GM21528 (cell line): ENCODE data around the gene RHBDD3.
"Not testable (repeated sequence)": the region's sequence is repeated elsewhere in the genome, so short reads cannot be mapped to it uniquely, and the experiment has no call there.

ENCODE experiments used
- ATAC-seq: cut with Tn5 transposase; IDR thresholded peaks from one replicate; pipeline ENCODE4 v1.9.1; 2021; ENCODE audit warnings: mild to moderate bottlenecking, moderate library complexity; ENCODE audit not compliant: unreplicated experiment, low FRiP score

The RHBDD3 gene

DNA sequence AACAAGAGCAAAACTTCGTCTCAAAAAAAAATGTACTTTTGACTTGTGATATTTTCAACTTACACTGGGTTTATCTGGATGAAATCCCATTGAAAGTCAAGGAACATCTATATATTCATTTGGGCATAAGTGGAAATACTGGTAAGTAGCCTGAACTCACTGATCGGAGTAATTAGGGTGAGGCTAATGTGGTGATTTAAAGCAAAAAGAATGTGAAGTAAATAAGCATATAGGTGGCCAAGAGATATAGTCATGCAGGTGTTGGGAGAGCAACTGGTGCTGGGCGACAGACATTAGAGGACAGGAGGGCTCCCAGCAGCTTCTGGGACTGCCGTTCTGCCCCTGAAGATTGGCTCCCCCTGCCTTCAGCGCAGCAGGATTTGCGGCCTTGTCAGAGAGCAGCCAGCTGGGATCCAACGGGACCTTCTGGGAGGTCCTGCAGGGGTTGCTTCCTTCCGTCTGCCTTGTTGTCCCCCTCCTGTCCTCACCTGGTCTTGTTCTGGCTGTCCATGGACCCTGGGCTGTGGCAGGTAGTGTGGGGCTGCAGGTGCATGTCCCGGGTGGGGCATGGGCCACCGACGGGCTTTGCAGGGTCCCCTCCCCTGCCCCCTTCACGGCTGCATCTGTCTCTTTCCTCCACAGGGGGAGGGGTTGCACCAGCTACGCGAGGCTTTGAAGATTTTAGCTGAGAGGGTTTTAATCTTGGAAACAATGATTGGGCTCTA lies 14.1 kb downstream of the RHBDD3 start:
- ATAC-seq, result no peak

DNA sequence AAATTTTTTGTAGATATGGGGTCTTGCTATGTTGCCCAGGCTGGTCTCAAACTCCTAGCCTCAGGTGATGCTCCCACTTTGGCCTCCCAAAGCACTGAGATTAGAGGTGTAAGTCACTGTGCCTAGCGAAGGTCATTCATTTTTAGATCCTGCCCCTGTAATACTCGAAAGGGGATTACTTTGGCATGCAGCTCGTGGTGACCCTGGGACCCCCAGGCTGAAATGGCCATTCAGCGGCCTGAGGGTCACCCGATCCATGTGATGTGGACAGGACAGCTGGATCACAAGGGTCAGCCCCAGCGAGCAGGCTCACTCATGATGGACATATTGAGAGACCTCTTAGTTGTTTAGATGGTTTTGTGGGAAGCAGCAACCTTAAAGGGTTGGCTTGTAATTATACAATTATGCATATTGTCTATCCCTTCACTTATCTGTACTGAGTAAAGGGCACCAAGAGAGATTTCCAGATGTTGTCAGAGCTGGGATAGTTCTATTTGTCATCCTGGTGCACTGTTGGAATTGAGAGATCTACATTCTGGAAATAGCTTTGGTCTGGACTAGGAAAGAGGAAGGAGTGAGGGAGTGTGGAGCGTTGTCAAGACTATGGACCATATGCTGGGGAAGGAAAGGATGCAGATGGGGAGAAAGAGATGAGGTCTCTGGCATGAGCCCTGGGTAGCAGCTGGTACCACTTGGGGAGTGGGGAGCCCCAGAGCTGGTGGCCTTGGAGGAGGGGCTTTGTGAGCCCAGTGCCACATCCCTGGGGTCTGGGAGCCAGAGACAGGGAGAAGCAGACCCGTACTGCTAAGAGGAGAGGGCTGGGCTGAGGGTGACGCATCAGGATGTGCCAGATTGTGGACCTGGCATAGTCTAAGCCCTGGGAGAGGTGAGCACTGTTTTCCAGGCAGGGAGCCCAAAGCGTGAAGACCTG lies 15.5 kb downstream of the RHBDD3 start:
- no peak for ATAC-seq

DNA sequence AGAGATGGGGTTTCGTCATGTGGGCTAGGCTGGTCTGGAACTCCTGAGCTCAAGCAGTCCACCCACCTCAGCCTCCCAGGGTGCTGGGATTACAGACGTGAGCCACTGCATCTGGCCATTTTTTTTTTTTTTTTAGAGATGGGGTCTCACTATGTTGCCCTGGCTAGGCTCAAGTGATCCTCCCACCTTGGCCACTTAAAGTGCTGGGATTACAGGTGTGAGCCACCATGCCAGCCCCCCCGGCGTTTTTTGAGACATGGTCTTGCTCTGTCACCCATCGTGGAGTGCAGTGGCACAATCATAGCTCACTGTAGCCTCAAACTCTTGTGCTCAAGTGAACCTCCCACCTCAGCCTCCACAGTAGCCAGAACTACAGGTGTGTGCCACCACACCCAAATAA lies 16.5 kb downstream of the RHBDD3 start:
- no peak for ATAC-seq

DNA sequence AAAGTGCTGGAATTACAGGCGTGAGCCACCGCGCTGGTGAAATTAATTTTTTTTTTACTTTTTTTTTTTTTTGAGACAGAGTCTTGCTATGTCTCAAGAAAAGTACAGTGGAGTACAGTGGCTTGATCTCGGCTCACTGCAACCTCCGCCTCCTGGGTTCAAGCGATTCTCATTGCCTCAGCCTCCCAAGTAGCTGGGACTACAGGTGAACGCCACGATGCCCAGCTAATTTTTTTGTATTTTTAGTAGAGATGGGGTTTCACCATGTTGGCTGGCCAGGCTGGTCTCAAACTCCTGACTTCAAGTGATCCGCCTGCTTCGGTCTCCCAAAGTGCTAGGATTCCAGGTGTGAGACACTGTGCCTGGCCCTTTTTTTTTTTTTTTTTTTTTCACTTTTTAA lies 19.9 kb downstream of the RHBDD3 start:
- ATAC-seq, result not testable (repeated sequence)

DNA sequence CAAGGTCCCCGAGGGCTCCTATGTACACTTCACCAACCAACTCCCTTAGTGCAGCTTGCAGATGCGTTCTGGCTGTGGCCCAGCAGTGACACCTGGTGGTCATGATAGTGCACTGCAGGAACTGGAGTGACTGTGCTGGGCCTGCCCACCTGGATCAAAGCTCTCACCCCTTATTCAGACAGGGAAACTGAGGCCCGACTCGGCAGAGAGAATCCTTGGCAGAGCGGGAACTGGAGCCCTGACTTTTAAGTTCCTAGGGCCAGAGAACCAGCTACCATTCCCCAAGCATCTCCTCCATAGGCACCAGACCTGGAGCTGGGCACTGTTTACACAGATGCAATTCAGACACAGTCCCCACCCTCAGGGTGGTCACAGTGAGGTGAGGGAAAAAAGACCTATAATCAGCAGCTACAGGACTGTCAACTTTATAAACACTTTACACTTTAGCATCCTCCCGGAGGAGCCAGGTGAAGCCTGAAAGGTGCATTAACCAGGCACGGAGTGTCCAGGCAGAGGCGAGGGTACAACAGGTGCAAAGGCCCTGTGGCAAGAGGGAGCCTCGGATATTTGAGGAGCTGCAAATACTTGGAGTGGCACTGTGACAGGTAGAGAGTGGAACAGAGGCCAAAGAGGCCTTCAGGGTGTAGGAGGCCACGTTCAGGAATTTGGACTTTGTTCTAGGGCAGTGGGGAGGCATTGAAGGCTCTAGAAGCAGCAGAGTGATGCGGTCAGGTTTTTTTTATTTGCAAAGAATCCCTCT lies 22.0 kb downstream of the RHBDD3 start:
- no peak for ATAC-seq

DNA sequence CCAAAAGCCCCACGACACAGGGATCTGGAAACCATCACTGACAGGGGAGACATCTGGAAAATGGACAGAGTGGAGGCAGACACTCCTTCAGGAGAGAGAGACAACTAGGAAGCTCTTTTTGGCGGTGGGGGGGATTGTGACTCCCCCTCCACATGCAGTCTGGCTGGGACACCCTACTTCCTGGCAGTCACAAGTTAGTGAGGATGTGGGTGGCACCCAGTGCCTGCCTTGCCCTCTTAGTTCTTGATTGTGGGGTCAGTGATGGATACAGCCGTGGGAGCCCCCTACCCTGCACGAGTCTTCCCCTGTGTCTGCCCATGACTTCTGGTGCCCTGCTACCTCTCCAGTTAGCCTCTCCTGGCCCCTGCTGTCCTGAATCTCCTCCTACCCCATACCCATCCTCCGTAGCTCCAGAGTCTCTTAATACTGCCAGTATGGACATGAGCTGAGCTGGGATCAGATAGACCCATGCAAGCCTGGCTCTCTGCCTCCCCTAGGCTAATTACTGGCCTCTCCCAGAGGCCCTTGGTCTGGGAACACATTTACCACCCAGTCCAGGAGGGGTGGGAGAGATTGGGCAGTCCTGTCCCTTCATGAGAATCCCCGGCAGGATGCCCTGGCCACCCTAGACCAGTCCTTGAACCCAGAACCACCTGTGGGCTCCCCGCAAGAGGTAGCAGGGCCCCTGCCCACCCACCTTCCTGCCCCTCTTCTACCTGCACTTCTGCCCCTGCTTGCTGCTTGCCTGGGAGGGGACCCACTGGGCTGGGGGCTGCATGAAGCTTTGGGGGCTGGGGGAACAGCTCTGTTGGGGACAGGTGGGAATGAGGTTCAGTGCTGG lies 22.8 kb downstream of the RHBDD3 start:
- no peak for ATAC-seq

DNA sequence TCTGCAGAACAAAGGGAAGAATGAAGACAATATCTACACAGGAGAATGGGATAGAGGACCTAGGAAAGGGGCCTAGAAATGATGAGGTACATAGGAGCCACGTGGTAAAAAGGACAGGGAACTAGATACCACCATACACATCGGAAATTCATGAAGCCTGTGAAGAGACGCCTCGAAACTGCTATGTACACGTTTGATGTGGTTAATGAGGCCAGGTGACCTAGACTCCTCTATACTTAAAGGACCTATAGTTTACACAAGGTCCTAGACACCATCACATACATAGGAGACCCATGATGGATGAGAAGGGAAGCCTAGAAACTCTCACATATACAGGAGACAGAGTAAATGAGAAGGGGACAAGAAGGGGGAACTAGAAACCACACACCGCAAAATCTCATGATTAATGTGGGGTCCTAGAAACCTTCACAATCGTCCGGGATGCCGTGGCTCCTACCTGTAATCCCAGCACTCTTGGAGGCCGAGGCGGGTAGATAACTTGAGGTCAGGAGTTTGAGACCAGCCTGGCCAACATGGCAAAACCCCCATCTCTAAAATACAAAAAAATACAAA lies 23.8 kb downstream of the RHBDD3 start:
- ATAC-seq, result no peak

DNA sequence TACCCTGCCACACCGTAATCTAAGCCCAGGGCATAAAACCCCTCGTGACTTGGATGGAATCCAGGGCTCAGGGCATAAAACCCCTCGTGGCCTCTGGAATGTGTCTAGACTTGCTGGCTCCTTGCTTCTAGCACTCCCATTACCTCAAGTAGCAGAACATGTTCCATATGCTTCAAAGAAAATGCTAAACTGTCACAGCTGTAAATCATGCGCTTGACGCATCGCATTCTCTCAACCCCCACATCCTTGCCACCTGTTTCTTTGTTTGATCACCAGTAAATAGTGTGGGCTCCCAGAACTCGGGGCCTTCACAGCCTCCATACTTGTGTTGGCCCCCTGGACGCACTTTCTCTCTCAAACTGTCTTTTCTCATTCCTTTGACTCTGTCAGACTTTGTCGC lies 27.3 kb downstream of the RHBDD3 start:
- ATAC-seq, result not testable (repeated sequence)

DNA sequence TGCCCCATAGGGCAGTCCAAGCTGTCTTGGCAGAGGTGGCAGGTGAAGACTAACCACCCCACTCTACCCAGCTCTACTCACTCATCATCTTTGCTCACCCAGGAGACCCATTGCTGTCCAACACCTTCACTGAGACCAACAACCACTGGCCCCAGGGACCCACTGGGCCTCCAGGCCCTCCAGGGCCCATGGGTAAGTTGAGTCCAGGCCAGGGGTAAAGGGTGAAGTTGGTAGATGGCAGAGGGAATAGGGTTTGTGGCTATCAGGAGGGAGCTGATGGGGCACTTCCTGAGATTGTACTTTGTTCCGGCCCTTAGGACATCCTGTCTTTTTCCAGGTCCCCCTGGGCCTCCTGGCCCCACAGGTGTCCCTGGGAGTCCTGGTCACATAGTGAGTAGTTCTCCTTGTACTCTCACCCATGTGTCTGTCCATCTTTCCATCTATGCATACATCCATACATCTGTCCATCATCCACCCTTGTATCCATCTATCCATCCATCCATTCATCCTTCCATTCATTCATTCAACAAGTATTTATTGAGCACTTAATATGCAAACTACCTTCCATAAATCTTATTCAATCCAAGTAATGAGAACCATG lies 34.4 kb downstream of the RHBDD3 start:
- ATAC-seq, result no peak

DNA sequence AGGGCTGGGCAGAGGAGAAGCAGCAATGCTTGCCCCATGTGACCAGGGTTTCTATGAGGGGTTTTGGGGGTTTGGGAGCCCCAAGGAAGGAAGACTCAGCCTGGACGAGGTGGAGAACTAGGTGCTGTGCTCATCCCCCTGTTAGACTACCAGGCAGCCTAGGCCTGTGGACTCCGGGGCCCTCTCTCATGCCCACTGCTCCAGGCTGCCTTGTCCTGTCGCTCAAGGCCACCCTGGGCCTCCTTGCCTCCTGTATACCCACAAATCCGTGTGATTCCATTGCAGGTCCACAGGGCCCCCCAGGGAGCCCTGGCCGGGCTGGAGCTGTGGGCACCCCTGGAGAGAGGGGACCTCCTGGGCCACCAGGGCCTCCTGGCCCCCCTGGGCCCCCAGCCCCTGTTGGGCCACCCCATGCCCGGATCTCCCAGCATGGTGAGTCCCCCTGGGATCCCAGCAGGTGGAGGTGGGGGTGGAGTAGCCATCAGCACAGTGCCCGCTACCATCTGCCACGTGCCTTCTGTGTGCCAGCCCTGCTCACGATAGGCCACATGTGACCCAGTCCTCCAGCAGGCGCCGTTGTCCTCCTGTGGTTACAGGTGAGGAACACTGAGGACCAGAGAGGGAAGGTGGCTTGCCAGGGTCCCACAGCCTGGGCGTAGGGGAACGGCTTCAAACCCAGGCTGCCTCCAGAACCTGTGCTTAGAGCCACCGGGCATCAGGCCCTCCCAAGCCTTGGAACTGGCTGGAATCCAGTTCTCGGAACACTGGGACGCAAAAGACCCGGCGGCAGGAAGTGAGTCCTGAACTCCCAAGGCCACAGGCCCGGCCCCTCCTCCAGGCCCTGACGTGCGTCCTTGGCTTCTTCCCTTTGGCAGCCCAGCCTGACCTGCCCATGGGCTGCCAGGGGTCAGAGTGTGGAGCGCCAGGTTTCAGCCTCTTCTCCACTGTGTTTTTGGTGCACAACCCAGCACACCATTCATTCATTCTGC lies 35.5 kb downstream of the RHBDD3 start:
- ATAC-seq, result no peak

DNA sequence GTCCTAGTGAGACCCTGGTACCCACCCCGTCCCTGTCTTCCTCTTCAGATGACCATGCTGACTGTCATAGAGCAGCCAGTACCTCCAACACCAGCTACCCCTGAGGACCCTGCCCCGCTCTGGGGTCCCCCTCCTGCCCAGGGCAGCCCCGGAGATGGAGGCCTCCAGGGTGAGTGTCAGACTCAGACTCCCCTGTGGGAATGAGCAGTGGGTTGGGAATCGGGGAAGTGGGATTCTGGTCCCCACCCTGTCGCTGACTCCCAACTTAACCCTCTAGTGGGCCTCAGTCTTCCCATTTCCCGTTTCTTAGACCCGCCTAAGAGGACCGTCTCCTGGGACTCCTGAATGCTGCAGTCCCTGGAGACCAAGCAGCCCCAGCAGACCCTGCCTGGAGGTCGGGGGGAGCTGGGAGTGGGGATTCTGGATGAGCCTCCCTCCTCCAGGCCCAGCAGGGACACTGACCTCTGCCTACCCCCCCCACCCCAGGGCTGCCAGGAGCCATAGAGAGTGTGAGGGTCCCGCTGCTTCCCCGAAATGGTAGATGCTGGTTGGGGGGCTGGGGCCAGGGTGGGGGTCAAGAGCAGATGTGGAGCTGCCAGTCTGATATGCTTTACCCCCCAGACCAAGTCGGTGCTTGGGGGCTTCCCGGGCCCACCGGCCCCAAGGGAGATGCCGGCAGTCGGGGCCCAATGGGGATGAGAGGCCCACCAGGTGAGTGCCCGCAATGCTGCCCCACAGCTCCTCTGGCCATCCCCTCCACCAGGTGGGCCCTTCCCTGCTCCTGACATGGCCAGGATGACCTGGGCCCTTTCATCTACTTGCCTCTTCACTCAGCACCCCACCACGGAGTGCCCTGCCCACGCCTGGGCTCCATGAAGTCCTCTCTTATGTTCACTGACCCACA lies 36.6 kb downstream of the RHBDD3 start:
- ATAC-seq, result no peak

DNA sequence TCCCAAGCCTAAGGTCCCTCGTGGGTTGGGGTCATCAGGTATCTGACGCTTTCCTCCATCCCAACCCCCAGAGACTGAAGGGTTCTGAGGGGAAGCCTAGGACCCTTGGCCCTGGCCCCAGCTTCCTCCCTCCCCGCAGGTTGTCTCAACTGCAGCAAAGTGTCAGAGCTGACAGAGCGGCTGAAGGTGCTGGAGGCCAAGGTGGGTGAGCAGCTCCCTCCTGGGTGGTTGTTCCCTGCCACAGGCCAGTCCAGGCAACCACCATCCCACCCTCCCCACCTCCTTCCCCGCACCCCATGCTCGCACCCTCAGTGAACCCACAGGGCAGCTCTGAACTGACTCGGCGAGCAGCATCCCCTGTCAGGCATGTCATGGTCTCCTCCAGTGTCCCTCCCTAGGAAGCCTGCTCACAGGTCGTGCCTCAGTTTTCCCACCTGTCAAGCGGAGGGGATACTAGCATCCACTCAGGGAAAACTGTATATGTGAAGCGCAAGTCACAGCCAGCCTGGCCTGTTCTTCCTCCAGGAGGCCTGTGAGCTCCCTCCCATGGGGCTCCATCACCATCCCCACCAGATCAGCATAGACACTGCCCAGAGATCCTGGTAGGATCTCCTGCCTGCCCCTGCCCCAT lies 41.3 kb downstream of the RHBDD3 start:
- no peak for ATAC-seq

DNA sequence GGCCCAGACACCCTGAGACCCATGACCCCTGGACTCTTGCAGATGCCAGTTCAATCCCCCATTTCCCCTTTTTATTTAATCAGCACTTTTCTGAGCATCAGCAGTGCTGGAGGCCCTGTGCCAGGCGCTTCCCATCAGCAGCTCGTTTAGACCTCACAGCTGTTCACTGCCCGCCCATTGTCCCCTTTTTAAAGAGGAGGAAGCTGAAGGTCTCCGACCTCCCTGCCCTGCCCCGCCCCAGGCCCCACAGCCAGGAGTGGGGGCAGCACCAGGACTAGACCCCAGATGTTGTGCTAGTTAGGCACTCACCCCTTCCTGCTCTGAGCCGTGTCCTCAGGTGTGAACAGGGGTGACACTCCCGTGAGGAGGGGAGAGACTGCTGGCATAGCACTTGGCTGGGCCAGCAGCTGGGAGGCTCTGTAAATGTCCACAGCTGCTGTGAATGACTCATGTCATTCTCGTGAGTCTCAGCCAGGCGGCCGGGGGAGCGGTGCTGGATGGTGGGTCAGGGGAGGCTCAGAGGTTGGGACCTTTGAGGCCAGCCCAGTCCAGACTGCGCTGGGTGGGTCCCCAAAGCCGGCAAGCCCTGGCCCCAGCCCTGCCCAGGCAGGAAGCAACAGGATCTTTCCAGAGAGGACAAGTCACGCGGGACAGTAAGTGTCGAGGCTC lies 42.2 kb downstream of the RHBDD3 start:
- ATAC-seq, result no peak

DNA sequence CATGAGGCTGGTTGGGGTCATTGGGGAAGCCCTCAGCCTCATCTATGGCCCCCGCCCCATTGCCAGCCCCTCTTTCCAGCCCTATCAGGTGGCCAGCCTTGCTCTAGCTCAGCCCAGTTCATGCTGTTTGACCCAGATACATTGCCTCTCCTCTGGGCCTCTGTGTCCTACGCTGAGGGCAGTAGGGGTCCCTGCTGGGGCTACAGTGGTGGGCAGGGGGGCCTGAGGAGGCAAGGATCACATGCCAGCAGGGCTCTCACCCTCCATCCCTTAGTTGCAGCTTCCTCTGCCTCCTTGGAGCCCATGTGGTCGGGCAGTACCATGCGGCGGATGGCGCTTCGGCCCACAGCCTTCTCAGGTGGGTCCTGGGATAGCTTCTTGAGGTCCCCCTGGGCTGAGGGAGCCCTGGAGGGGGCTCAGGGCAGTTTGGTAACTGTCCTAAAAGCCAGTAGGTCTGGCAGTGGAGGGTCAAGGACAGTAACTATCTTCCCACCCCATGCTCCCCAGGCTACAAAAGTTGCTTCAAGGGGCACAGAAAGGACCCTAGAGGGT lies 42.8 kb downstream of the RHBDD3 start:
- no peak for ATAC-seq

DNA sequence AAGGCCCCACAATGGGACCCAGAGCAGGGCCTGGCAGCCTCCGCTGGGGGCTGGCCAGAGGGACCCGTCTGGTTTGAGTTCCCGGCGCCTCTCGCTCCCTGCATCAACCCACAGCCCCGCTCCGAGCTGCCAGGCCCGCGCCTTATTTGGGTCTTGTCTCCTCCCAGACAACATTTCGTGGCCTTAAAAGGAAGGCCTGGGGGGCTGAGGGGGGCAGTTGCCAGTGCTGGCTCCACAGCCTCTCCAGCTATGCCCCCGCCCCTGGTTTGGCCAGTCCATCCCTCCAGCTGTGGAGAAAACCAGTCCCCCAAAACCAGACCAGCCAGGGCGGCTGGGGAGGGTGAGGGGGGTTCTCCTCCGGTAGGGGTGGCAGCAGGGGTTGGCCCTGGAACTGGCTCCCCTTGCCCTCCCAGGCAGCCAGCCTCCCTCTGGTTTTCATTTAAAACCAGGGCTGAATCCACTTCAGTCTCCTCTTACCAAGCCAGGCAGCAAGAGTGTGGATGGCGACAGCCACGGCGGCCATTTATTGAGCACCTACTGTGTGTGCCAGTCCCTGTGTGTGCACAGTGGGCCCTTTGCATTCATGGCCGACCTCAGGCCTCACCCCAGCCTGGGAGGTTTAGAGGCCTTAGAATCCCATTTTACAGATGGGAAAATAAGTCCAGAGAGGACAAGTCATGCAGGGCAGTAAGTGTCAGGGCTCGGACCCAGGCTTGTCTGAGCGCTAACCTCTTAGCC lies 43.5 kb downstream of the RHBDD3 start:
- no peak for ATAC-seq
